Heart left ventricle (tissue), 13 donors: ENCODE measurements around the gene NUP35.
"Not testable (repeated sequence)": the region's sequence is repeated elsewhere in the genome, so short reads cannot be mapped to it uniquely, and the experiment has no call there.

Experiments used
- POLR2A ChIP-seq, 2 donors: fragments of 450-650 bp; IDR thresholded peaks; one replicate each; pipeline ENCODE4 v1.6.1; 2017; ENCODE audit warnings: antibody characterized with exemption in 2 of 2, mild to moderate bottlenecking in 2 of 2, moderate library complexity in 2 of 2
- TF ChIP-seq, protein P1 (sequence below), 12 donors: fragments of 200-600 bp; sonication (generic) in 4 of 12; IDR thresholded peaks; one replicate each; pipeline versions ENCODE4 v1.5.0 to v1.8.0; 2018 to 2022; ENCODE audit warnings: antibody characterized with exemption in 12 of 12, mild to moderate bottlenecking in 5 of 12
- donor health status: ischemic (EF 13 %, LVEDD 7.1; RV severe dilation, severe dysfunction).
- donor health status: DM: no; HTN: yes; CAD: no.
- donor health status: DM: no; HTN: no; CAD: no.
- donor health status: ischemic (EF 25% LVEDD 6.9; RV normal size, moderate dysfunction).
- donor health status: ischemic (EF 25% LVEDD 5.7; RV mildly dilated, moderate dysfunction).
- donor health status: ischemic (EF 35%, LVEDD 5.7; RV mildly dilated, moderate dysfunction).
- donor health status: nonischemic (EF 11% LVEDD 7.7; RV severe dilation, severe dysfunction).
- donor health status: DM: yes; HTN: yes; CAD: no.
- donor health status: PGD.
- donor health status: ischemic (EF 29% LVEDD 5.4; RV normal size, mild dysfunction).
- donor health status: nonischemic (EF 23%, LVEDD 6.1; RV moderate dilation, normal function).

GRCh38 chr2:183154772-183155171, 30.5 kb downstream of the NUP35 start:
- not testable (repeated sequence) for TF ChIP-seq POLR2A (IDR thresholded peaks at IDR 0.05)
- TF ChIP-seq, protein P1, sequence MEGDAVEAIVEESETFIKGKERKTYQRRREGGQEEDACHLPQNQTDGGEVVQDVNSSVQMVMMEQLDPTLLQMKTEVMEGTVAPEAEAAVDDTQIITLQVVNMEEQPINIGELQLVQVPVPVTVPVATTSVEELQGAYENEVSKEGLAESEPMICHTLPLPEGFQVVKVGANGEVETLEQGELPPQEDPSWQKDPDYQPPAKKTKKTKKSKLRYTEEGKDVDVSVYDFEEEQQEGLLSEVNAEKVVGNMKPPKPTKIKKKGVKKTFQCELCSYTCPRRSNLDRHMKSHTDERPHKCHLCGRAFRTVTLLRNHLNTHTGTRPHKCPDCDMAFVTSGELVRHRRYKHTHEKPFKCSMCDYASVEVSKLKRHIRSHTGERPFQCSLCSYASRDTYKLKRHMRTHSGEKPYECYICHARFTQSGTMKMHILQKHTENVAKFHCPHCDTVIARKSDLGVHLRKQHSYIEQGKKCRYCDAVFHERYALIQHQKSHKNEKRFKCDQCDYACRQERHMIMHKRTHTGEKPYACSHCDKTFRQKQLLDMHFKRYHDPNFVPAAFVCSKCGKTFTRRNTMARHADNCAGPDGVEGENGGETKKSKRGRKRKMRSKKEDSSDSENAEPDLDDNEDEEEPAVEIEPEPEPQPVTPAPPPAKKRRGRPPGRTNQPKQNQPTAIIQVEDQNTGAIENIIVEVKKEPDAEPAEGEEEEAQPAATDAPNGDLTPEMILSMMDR (IDR thresholded peaks at IDR 0.05), result not testable (repeated sequence)
